RPMI7951 (cell line): ENCODE data around the gene RTN4RL2. TPM values are rescaled to one million over a fixed set of nuclear protein-coding genes. Genes with fewer than 3 reads are reported as not detected.
A peak's percentile ranks its signal among the peaks of the same experiment; 100 is the strongest.

Source experiments
- DNase-seq: peaks from one replicate; pipeline ENCODE4 v3.0.0-alpha.2; 2012; ENCODE audit warnings: low read depth
- total RNA-seq: library from RNA; depleted of rRNA; stranded (reverse); fragments of >200 nt; shearing (Covaris generic); gene quantifications from 2 replicates; pipeline ENCODE4 v1.2.3, GENCODE V29; 2014

Gene RTN4RL2
- total RNA-seq, 1 experiment from 2014 or later, result 0.72 TPM

GRCh38 chr11:57462597-57462996 is 2.3 kb downstream of the RTN4RL2 start:
- no peak for DNase-seq

GRCh38 chr11:57463671-57464538 is 3.6 kb downstream of the RTN4RL2 start:
- DNase-seq, result no peak

- DNase-seq, result no peak
These were observed 4.3 kb downstream of the RTN4RL2 start for GRCh38 chr11:57464539-57465181.

- no peak for DNase-seq
These were observed 6.4 kb downstream of the RTN4RL2 start for GRCh38 chr11:57466680-57467079.

DNA sequence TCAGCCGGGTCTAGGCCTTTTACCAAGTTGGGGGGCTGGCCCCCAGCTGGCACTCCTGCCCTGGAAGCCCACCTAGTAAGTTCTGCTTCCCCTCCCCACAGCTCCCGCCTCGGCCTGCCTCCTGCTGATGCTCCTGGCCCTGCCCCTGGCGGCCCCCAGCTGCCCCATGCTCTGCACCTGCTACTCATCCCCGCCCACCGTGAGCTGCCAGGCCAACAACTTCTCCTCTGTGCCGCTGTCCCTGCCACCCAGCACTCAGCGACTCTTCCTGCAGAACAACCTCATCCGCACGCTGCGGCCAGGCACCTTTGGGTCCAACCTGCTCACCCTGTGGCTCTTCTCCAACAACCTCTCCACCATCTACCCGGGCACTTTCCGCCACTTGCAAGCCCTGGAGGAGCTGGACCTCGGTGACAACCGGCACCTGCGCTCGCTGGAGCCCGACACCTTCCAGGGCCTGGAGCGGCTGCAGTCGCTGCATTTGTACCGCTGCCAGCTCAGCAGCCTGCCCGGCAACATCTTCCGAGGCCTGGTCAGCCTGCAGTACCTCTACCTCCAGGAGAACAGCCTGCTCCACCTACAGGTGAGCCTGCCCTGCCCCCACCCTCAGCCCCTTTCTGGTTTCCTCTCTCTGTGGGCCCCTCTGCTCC is 7.3 kb downstream of the RTN4RL2 start:
- no peak for DNase-seq

DNA sequence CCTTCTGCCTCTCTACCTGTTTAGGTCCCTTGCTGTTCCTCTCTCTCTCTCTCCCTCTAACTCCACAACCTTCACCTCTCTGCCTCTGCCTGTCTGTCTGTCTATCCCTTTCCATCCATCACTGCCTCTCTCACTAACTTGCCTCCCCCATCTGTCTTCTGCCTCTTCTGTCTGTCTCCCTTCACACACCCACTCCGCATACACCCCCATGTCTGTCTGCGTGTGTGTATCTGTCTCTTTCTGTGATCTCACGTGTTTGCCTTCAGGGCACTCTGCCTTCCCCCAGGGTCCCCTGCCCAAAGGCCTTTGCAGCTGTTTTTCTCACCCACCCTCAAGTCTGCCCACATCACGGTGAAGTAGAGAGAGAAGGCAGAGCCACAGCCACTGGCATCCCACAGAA is 7.9 kb downstream of the RTN4RL2 start:
- DNase-seq, result no peak

- no peak for DNase-seq
These were observed 8.9 kb downstream of the RTN4RL2 start for GRCh38 chr11:57469268-57469667.

DNA sequence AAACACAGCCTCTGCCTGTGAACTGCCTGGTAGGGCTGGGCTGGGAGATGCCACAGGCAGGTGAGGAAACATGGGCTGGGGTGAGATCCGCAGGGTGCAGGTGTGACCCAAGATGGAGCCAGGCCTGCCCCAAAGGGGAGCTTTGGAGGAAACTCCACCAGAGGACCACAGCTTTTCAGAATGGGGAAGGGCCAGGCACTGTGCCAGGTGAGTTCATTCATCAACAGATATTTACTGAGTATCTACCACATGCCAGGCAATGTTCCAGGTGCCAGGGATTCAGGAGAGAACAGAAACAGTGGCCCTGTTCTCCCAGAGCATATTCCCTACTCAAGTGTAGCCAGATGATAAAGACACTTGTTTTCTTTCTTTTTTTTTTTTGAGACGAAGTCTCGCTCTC is 11.2 kb downstream of the RTN4RL2 start:
- DNase-seq, result no peak

DNA sequence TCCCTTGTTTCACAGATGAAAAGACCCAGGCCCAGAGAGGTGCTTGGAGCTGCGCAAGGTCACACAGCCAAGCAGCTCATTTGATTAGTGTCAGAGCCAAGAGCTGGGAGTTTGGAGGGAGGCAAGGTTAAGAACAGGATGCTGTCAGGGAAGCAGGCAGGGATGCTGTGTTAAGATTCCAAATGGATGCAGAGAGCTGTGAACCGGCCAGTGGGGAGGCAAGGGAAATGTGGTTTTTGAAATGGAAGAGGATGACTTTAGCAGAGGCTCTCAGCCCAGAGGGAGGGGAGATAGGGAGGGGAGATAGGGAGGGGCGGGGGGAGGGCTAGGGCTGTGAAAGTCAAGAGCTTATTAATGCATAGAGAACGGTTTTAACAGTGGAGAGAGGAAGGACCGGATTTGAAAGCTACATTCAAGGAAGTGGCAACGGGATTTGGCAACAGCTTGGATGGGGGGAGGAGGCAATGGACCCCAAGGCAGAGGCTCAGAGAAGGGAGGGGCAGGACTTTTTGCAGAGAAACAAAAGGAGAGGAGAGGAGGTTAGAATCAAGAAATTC is 13.0 kb downstream of the RTN4RL2 start:
- DNase-seq, result no peak

- DNase-seq, result no peak
These were observed 13.9 kb downstream of the RTN4RL2 start for GRCh38 chr11:57474017-57474802.

DNA sequence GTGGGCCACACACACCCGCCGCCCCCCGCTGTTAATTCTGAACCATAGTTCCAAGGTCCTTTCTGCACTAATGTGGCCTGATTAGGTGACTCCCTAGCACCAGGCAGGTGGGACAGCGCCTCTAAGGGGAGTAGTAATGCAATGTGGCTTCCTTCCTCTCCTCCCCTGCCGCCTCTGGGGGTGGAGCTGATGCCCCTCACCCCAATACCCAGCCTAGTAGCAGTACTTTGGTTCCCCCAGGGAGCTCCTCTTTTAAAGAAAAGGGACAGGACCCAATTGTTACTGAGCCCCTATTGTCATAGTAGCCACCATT is 14.4 kb downstream of the RTN4RL2 start:
- DNase-seq, result no peak

- DNase-seq, result no peak
These were observed 14.9 kb downstream of the RTN4RL2 start for GRCh38 chr11:57475191-57475590.

GRCh38 chr11:57475671-57476046 is 15.3 kb downstream of the RTN4RL2 start:
- no peak for DNase-seq

DNA sequence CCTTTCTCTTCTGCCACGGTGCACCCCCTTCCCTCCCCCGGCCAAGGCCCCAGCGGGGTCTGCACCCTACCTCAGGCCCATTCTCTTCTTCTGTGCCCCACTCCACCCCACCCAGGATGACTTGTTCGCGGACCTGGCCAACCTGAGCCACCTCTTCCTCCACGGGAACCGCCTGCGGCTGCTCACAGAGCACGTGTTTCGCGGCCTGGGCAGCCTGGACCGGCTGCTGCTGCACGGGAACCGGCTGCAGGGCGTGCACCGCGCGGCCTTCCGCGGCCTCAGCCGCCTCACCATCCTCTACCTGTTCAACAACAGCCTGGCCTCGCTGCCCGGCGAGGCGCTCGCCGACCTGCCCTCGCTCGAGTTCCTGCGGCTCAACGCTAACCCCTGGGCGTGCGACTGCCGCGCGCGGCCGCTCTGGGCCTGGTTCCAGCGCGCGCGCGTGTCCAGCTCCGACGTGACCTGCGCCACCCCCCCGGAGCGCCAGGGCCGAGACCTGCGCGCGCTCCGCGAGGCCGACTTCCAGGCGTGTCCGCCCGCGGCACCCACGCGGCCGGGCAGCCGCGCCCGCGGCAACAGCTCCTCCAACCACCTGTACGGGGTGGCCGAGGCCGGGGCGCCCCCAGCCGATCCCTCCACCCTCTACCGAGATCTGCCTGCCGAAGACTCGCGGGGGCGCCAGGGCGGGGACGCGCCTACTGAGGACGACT is 15.9 kb downstream of the RTN4RL2 start:
- DNase-seq, result no peak

DNA sequence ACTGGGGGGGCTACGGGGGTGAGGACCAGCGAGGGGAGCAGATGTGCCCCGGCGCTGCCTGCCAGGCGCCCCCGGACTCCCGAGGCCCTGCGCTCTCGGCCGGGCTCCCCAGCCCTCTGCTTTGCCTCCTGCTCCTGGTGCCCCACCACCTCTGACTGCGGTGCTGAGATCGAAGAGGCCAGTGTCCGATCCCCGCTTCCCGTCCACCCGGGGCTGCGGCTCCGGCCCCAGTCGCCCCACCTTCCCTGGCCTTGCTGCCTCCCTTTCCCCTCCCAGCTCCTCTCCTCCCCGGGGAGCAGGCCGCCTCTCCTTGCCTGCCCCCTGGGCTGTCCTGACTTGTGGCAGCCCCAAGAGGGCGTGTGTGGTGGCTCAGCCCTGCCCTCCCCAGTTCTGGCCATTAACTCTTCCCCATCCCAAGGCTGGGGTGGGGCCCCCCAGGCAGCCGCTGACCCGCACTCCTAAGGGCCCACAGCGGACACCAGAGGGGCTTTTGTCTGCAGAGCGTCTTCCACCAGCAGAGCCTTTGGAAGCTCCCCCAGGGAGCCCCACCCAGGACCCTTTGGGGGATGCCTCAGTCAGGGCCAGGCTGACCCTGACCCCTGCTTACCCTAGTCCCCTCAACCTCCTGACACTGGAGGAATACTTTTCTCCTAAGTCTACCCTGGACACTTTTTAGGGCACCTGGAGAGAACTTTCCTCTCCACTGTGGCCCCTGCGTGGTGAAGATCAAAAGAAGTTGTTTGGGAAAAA is 16.6 kb downstream of the RTN4RL2 start:
- DNase-seq, result peak; percentile 34

DNA sequence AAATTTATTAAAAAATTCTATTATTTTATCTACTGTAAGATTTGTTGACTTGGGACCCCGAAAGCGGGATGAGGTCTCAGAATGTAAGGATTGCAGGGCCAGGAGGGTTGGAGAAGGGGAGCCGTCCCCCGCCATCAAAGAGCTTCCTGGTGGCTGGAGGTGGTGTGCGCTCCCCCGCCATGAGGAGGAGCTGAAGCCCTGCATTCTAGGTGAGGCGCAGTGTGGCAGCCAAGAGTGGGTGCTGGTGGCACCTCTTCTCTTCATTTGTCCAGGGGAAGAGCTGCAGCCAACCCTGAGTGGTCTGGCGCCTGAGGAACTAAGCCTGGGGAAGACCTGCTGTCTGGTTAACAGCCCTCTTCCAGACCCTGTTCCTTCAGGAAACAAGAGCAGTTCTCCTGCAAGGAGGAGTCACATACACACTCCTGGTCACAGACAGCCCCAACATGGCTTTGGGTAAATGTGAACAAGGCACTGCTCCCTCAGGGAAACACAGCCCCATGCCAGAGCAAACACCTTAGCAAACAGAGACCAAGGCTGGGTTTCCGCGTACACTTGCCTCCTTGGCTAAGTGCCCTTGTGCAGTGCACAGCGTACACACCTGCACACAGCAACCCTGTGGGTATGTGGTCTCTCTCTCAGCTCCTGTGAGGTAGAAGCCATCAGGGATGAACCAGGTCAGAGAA is 17.3 kb downstream of the RTN4RL2 start:
- DNase-seq, result no peak

GRCh38 chr11:57479021-57479663 is 18.8 kb downstream of the RTN4RL2 start:
- DNase-seq, result no peak

- DNase-seq, result no peak
These were observed 19.6 kb downstream of the RTN4RL2 start for GRCh38 chr11:57479911-57480310.

- DNase-seq, result peak; percentile 41
These were observed 20.2 kb downstream of the RTN4RL2 start for GRCh38 chr11:57480409-57481137.
